Bronchial smooth muscle cell (primary cell): ENCODE results near the gene NHERF2. TPM values are rescaled to one million over a fixed set of nuclear protein-coding genes. Genes with fewer than 3 reads are reported as not detected.

Source experiments
- total RNA-seq: library from RNA; depleted of rRNA; stranded (reverse); fragments of >200 nt; gene quantifications from 2 replicates; pipeline ENCODE4 v1.2.1, GENCODE V29; 2014

The NHERF2 gene
- total RNA-seq, result 34.4 and 41.2 TPM in 2 replicates

GRCh38 chr16:2026461-2027023 is at the start of gene NHERF2:
Gene NHERF2 (plus strand): TSS chr16:2026902. CDS start chr16:2027006, 104 bp downstream.

GRCh38 chr16:1981398-1981836 is 45.3 kb upstream of the NHERF2 start, which contains the start of gene NOXO1:
Gene NOXO1 (minus strand): TSS chr16:1981469. CDS start chr16:1981179, 290 bp downstream.

GRCh38 chr16:1983544-1984346 is 43.0 kb upstream of the NHERF2 start, which contains the start of gene GFER:
Gene GFER (plus strand): TSS chr16:1984193. CDS start chr16:1984219, 26 bp downstream.

GRCh38 chr16:1989209-1990100 is 37.2 kb upstream of the NHERF2 start, which contains the start of gene SYNGR3:
Gene SYNGR3 (plus strand): TSS chr16:1989970. CDS start chr16:1990103, 133 bp downstream.

GRCh38 chr16:2009791-2010510 is 16.8 kb upstream of the NHERF2 start, which contains the start of gene ZNF598:
Gene ZNF598 (minus strand): TSS chr16:2009821.

GRCh38 chr16:2019518-2019920 is 7.2 kb upstream of the NHERF2 start, which contains the start of gene NPW:
Gene NPW (plus strand): TSS chr16:2019785.

GRCh38 chr16:2047330-2048115 is 20.8 kb downstream of the NHERF2 start, which contains the start of the genes NTHL1 and TSC2:
Gene NTHL1 (minus strand): TSS chr16:2047834. CDS start chr16:2047823, 11 bp downstream.
Gene TSC2 (plus strand): TSS chr16:2047985. CDS start chr16:2048616, 631 bp downstream.

Other genes starting within 250 kb of the NHERF2 start
- gene SPSB3, start 244.3 kb upstream of the NHERF2 start, total RNA-seq, result 33.6 and 52.0 TPM in 2 replicates
- gene NUBP2, start 243.9 kb upstream of the NHERF2 start, total RNA-seq, result 46.0 and 47.0 TPM in 2 replicates
- gene IGFALS, start 233.2 kb upstream of the NHERF2 start, total RNA-seq, result under 0.01 TPM in 1 of 2 replicates, not detected in the other
- gene HAGH, start 200.1 kb upstream of the NHERF2 start, total RNA-seq, result 24.7 and 25.4 TPM in 2 replicates
- 76.8 and 109 TPM in 2 replicates for gene FAHD1, start 199.7 kb upstream of the NHERF2 start, total RNA-seq
- gene MEIOB, start 154.7 kb upstream of the NHERF2 start, total RNA-seq, result not detected in 2 replicates
- gene HS3ST6, start 108.5 kb upstream of the NHERF2 start, total RNA-seq, result not detected in 2 replicates
- gene MSRB1, start 83.7 kb upstream of the NHERF2 start, total RNA-seq, result 7.8 and 9.0 TPM in 2 replicates
- not detected in 2 replicates for gene RPL3L, start 72.2 kb upstream of the NHERF2 start, total RNA-seq
- 197 and 259 TPM in 2 replicates for gene NDUFB10, start 67.4 kb upstream of the NHERF2 start, total RNA-seq
- gene RPS2, start 62.1 kb upstream of the NHERF2 start, total RNA-seq, result 3,167 and 4,556 TPM in 2 replicates
- gene RNF151, start 60.0 kb upstream of the NHERF2 start, total RNA-seq, result not detected in 2 replicates
- gene TBL3, start 54.8 kb upstream of the NHERF2 start, total RNA-seq, result 26.5 and 30.1 TPM in 2 replicates
- gene NOXO1, start 45.4 kb upstream of the NHERF2 start, total RNA-seq, result 0.16 TPM in 1 of 2 replicates, not detected in the other
- gene GFER, start 42.7 kb upstream of the NHERF2 start, total RNA-seq, result 8.4 and 10.6 TPM in 2 replicates
- 2.7 and 2.9 TPM in 2 replicates for gene SYNGR3, start 36.9 kb upstream of the NHERF2 start, total RNA-seq
- gene ZNF598, start 17.1 kb upstream of the NHERF2 start, total RNA-seq, result 12.0 and 15.1 TPM in 2 replicates
- gene NPW, start 7.1 kb upstream of the NHERF2 start, total RNA-seq, result 0.47 and 0.60 TPM in 2 replicates
- 43.2 and 62.1 TPM in 2 replicates for gene NTHL1, start 20.9 kb downstream of the NHERF2 start, total RNA-seq
- 46.2 and 78.6 TPM in 2 replicates for gene TSC2, start 21.1 kb downstream of the NHERF2 start, total RNA-seq
- gene PKD1, start 109.0 kb downstream of the NHERF2 start, total RNA-seq, result 63.0 and 123 TPM in 2 replicates
- gene RAB26, start 121.7 kb downstream of the NHERF2 start, total RNA-seq, result 3.2 and 5.5 TPM in 2 replicates
- 44.8 and 53.2 TPM in 2 replicates for gene TRAF7, start 128.9 kb downstream of the NHERF2 start, total RNA-seq
- 0.09 and 0.16 TPM in 2 replicates for gene CASKIN1, start 169.7 kb downstream of the NHERF2 start, total RNA-seq
- gene MLST8, start 178.6 kb downstream of the NHERF2 start, total RNA-seq, result 14.2 and 18.7 TPM in 2 replicates
- gene BRICD5, start 184.0 kb downstream of the NHERF2 start, total RNA-seq, result 0.60 and 1.1 TPM in 2 replicates
- 2.2 and 5.4 TPM in 2 replicates for gene PGP, start 187.9 kb downstream of the NHERF2 start, total RNA-seq
- gene E4F1, start 196.7 kb downstream of the NHERF2 start, total RNA-seq, result 23.5 and 31.9 TPM in 2 replicates
- gene DNASE1L2, start 209.5 kb downstream of the NHERF2 start, total RNA-seq, result 0.95 and 1.1 TPM in 2 replicates
- gene ECI1, start 224.7 kb downstream of the NHERF2 start, total RNA-seq, result 21.2 and 28.8 TPM in 2 replicates
- 23.2 and 41.8 TPM in 2 replicates for gene RNPS1, start 241.2 kb downstream of the NHERF2 start, total RNA-seq